VCaP (cell line): ENCODE results near the gene MEF2B.
"Not testable (repeated sequence)": the region's sequence is repeated elsewhere in the genome, so short reads cannot be mapped to it uniquely, and the experiment has no call there.

Source experiments
- H3K27ac ChIP-seq: fragments of 450-650 bp; 2 replicates; pipeline ENCODE4 v1.5.1; 2017
- TF ChIP-seq, protein P1 (sequence below): fragments of 450-650 bp; conservative IDR thresholded peaks from 2 replicates; pipeline ENCODE4 v1.5.1; 2017; ENCODE audit warnings: mild to moderate bottlenecking, moderate library complexity

The MEF2B gene

DNA sequence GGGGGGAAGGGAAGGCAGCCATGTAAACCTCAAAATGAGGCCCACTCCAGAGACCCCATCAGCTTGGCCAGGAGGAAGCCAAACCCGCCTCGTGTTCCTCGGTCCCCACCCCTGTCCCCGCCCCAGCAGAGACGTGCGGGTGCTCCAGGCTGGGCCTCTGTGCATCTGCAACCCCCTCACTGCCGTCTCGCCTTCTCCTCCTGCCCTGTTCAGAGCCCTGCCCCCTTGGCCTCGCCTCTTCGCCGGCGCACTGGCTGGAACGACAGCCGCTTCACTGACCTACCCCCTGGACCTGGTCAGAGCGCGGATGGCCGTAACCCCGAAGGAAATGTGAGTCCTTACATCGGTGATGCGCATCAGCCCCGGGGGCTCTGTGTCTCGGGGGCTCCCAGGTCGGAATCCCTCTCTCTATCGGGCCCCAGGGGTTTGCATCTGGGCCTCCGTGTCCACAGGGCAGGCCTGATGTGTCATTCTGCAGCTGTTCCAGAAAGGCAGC is 64.0 kb downstream of the MEF2B start:
- no peak overlapping the region for H3K27ac ChIP-seq

DNA sequence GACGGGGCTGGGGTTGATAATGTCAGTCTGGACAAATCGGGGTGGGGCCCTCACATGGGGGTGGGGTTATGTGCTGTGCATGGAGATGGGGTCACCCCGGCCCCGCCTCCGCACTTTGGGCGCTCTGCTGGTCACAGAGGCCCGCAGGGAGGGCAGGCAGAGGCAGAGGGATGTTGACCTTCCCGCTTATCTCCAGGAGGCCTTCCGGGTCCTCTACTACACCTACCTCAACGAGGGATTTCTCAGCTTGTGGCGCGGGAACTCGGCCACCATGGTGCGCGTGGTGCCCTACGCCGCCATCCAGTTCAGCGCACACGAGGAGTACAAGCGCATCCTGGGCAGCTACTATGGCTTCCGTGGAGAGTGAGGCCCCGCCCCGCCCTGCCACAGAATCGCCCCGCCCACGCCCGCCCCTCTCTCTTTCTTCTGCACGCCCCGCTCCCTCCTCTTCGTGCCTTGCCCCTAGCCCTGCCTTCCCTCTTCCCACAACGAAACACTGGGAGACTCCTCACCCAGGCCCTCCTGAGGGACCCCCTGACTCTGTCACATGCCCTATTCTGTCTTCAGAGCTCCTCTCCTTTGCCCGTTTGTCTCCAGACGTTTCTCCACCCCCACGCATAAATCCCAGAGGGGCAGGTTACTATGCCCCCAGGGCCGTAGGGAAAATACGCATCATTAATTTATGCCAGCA is 64.6 kb downstream of the MEF2B start:
- TF ChIP-seq, protein P1, sequence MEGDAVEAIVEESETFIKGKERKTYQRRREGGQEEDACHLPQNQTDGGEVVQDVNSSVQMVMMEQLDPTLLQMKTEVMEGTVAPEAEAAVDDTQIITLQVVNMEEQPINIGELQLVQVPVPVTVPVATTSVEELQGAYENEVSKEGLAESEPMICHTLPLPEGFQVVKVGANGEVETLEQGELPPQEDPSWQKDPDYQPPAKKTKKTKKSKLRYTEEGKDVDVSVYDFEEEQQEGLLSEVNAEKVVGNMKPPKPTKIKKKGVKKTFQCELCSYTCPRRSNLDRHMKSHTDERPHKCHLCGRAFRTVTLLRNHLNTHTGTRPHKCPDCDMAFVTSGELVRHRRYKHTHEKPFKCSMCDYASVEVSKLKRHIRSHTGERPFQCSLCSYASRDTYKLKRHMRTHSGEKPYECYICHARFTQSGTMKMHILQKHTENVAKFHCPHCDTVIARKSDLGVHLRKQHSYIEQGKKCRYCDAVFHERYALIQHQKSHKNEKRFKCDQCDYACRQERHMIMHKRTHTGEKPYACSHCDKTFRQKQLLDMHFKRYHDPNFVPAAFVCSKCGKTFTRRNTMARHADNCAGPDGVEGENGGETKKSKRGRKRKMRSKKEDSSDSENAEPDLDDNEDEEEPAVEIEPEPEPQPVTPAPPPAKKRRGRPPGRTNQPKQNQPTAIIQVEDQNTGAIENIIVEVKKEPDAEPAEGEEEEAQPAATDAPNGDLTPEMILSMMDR: no peak
- H3K27ac ChIP-seq: no peak overlapping the region

More for the DNA sequence above, 64.0 kb downstream of the MEF2B start:
- TF ChIP-seq, protein P1: no peak

DNA sequence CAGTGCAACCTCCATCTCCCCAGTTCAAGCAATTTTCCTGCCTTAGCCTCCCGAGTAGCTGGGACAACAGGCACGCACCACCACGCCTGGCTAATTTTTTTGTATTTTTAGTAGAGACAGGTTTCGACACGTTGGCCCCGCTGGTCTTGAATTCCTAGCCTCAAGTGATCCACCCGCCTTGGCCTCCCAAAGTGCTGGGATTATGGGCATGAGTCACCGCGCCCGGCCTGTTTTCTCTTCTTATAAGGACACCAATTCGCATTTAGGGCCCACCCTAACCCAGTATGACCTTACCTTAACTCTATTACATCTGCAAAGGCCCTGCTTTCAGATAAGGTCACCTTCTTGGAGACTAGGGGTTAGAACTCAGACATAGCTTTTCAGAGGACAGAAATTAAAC is 66.9 kb downstream of the MEF2B start:
- H3K27ac ChIP-seq: no peak overlapping the region
- TF ChIP-seq, protein P1: no peak

DNA sequence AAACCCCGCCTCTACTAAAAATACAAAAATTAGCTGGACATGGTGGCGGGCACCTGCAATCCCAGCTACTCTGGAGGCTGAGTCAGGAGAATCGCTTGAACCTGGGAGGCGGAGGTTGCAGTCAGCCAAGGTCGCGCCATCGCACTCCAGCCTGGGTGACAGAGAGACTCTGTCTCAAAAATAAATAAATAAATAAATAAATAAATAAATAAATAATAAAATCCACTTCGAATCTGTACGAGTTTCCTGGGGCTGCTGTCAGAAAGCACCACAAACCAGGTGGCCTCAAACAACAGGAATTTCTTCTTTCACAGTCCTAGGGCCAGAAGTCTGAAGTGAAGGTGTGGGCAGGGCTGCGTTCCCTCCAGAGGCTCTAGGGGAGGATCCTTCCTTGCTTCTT is 67.5 kb downstream of the MEF2B start:
- not testable (repeated sequence) for H3K27ac ChIP-seq

DNA sequence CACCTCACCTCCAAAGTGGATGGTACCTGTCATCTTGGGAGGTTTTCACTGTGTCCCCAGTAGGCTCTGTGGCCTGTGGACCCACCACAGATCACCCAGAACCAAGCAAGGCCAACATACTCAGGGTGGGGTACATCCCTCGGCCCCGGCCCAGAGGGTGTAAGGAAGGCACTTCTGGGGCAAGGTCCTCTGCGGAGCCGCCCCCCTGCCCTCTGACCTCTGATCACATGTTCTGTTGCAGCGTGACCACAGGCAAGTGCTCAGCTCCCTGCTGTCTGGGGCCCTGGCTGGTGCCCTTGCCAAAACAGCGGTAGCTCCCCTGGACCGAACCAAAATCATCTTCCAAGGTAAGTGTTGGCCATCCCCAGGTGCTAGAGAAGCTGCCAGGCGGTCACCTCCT is 68.5 kb downstream of the MEF2B start:
- TF ChIP-seq, protein P1: no peak
- no peak overlapping the region for H3K27ac ChIP-seq

DNA sequence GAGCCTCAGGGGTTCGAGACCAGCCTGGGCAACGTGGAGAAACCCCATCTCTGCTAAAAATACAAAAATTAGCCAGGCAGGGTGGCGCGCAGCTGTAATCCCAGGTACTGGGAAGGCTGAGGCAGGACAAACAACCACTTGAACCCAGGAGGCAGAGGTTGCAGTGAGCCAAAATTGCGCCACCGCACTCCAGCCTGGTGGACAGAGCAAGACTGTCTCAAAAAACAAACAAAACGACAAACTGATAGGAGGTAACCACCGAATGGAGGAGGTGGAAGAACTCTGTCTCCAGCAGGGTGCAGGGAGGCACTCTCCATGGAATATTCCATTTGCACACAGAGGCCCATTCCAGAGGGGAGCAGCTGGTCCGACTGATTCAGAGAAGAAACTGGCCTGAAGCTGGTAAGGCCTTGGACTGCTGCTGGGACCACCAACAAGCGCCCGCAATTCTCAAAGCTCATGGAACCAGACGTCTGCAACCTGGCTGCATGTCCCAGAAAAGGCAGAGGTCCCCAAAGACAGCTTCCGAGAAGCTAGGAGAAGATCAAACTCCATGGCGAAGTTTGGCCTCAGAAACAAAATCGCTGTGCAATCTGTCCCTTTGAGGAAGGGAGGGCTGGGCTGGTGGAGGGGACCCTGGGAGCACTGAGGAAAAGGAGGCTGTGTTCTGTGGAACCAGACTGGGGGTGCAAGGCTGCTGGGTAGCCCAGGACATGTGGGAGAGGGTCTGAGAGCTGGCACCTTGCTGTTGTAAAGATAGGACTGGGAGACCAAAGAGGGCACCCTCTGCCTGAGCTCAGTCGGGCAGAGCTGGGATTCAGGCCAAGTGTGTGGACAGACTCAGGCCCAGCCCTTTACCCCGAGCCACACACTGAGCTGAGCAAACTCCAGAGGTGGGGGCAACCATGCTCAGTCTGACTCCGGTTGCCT is 71.1 kb downstream of the MEF2B start:
- TF ChIP-seq, protein P1: no peak
- H3K27ac ChIP-seq: no peak overlapping the region

DNA sequence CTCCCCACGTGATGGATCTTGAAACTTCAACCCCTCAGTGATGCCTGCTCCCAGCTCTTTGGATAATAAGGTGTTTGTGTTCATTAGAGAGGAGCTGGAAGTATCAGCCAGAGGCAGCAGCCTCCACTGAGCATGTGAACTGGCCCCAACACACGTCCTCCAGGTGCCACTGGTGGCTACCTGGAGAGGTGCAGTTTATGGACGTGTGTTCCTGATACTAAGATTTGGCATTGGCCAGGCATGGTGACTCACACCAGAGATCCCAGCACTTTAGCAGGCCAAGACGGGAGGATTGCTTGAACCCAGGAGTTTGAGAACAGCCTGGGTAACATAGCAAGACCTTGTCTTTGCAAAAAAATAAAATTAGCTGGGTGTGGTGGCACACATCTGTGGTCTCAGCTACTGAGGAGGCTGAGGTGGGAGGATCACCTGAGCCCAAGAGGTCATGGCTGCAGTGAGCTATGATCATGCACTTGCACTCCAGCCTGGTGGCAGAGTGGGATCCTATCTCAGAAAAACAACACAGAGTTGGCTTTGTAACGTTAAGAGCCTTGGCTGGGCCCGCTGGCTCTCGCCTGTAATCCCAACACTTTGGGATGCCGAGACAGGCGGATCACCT is 71.9 kb downstream of the MEF2B start:
- no peak overlapping the region for H3K27ac ChIP-seq
- TF ChIP-seq, protein P1: no peak
